ENCODE data around the gene ENTREP3.
"Not testable (repeated sequence)": the region's sequence is repeated elsewhere in the genome, so short reads cannot be mapped to it uniquely, and the experiment has no call there.

ENTREP3 gene

GRCh38 chr1:155220211-155220965 is 34.9 kb downstream of the ENTREP3 start:
- DNase-seq, result not testable (repeated sequence)

DNA sequence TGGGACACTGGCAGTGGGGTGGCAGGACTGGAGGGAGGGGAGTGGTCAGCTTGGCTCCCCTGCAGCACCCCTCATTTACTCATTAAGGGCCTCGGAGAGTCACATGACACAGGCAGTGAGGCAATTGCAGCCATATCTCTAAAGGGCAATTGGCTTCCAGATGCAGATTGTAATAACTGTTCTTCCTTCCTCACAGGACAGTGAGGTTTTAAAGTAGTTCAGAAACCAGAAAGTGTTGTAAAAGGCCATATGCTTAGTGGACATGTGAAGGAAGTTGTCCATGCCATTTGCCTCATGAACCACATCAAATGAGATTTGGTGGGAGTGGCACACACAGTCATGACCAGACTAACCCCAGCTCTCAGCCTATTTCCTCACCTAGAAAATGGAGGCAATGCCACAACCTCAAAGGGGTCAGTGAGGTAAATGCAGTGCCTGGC is 35.7 kb downstream of the ENTREP3 start:
- no peak for DNase-seq

DNA sequence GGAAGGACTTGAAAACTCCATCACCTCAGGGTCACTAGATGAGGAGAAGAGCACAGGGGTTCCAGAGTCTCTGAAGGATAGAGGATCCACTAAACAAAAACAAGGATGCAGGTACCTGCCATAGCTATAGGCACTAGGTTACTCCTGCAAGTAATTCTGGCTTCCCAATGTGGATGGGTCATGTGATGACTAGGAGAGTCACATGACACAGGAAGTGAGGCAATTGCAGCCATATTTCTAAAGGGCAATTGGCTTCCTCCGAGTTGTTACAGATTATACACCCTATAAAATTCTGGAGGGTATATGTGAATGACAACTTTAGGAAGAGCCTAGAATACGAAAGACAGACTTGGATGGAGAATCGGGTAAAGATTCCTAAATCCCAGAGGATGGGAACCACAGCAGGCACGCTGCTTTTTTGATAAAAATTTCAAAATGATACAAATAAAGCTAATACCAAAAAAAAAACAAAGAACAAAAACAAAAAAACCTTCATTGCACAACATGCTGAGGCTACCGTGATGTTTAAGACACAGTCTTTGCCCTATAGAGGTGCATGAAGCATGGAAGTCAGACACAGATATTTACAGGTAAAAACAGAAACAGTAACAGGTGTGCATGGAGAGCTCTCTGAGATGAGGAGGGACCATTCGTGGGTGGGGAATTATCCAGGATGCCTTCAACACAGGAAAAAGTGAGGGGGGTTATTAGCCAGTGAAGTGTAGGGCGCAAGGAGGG is 36.3 kb downstream of the ENTREP3 start:
- peak; percentile 36 for DNase-seq

DNA sequence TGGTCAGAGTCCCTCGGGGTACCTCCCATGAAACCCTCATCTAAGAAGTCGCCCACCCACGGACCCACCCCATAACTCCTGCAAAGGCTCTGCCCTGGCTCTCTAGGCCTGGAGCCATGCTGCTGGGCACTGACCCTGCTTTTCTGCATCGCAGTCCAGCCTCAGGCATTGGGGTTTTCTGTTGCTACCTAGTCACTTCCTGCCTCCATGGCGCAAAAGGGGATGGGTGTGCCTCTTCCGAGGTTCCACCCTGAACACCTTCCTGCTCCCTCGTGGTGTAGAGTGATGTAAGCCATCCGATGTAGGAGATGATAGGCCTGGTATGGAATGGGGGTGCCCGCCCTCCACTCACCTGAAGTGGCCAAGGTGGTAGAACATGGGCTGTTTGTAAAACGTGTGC is 40.6 kb downstream of the ENTREP3 start:
- DNase-seq, result not testable (repeated sequence)

GRCh38 chr1:155212051-155212440 is 43.2 kb downstream of the ENTREP3 start:
- not testable (repeated sequence) for DNase-seq

DNA sequence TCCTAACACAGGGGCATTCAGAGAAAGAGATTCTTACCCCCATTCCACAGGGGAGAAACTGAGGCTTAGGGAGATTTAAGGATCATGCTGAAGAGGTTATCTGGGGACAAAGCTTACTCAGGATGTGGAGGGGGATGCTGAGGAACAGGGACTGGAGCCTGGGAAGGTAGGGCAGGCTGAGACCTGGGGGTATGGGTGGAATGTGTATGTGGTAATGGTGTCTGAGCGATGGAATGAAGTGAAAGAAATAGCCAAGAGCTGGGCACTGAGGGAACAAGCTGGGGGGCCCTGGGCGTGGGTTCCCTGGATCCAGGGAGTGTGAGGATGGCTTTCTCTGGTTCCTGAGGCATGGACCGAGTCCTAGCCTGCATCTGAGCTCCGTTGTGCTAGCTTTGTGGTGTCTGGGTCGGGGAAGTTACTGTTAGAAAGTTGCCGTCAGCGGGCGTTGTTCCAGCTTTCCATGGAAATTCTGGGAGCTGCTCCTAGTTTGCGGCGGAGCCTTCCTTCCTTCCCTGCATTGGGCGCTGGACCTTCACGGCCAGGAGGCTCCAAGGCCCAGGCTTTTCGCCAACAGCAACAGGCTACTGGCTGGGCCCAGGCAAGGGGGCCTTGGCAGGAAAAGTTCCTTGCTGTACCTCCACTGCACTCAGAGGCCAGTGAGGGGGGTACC is 43.8 kb downstream of the ENTREP3 start:
- not testable (repeated sequence) for DNase-seq

GRCh38 chr1:155210314-155211104 is 44.8 kb downstream of the ENTREP3 start:
- DNase-seq, result no peak

DNA sequence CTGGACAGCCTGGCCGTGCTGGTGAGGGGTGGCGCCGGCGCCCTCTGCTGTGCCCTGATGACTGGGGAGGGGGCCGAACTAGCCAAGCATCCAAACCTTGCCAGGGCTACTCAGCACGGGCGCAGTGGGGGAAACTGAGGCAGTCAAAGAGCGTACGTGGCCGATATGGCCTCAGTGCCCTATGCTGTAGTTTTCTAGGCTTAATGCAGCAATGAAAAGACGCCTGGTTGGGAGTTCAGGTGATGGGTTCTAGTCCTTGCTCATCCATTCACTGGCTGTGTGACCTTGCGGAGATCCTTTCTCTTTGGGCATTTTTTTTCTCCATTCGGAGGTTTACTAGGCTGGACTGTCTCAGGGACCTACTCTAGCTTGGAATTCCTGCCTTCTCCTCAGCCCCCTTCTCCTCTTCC is 46.0 kb downstream of the ENTREP3 start:
- no peak for DNase-seq

DNA sequence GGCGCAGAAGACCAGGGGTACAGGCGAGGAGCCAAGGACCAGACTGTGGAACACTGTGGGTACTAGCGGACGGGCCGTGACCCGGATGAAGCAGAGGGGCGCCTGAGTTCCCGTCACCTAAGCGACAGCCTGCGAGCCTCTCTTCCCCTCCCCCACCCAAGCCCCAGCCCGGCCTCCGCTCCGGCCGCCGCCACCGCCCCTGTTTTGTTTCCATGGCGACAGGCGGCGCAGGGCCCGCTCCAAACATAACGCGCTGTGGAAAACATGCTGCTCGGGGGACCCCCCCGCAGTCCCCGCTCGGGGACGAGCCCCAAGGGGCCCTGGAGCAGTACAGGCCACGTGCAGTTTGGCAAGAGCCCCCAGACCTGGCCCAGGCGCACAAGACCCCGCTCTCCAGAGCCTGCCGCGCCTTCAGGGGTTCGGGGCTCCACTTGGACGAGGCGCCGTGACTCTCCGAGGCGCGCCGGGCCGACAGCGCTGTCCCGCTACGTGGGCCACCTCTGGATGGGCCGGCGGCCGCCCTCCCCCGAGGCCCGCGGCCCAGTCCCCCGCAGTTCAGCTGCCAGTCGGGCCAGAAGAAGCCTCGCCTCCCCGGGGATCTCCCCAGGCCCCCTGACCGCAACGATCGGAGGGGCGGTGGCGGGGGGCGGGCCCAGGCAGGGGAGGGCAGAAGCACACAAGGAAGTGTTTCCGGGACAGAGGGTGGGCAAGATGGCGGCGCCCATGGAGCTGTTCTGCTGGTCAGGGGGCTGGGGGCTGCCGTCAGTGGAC is 46.6 kb downstream of the ENTREP3 start, which contains the start of gene MTX1:
Gene MTX1 (plus strand): TSS at position 155 of the 771 bp plus-strand sequence. CDS start 110 bp downstream, at position 265.
- peak; percentile 83 for DNase-seq

DNA sequence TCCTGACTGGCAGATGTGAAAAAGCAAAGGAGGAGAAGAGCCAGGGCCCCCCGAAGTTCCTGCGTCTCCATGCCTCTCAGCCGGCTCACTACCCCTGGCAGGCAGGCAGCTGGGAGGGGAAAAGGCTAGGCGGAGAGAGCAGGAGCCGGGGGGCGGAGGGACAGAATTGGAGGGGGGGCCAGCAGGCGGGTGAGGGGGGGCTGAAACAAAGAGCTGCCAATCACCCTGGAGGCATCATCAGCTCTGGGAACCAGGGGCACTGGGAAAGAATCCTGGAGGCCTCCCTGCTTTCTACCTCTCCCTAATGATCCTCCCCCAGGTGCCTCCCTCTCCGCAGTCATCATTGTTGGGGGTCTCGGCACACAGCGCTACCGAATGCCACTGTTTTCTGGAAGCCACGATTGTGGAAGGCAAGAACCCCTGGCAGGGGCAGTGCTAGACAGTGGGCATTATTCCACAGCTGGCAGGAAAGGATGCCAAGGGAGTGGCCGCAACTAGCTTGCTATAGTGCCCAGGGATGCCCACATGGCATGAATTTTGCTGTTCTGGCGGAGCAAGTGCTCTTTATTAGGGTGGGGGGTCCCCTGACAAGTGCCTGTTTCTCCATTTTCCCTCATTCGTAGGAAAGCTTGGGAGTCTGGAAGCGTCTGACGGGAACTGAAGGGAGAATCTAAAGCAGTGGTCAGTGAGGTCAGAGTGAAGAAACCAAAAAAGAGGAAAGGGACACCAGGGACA is 47.3 kb downstream of the ENTREP3 start, which contains the start of gene THBS3:
Gene THBS3 (minus strand): TSS at position 92 of the 735 bp plus-strand sequence. CDS start 21 bp downstream, at position 71.
- DNase-seq, result peak; percentile 76

DNA sequence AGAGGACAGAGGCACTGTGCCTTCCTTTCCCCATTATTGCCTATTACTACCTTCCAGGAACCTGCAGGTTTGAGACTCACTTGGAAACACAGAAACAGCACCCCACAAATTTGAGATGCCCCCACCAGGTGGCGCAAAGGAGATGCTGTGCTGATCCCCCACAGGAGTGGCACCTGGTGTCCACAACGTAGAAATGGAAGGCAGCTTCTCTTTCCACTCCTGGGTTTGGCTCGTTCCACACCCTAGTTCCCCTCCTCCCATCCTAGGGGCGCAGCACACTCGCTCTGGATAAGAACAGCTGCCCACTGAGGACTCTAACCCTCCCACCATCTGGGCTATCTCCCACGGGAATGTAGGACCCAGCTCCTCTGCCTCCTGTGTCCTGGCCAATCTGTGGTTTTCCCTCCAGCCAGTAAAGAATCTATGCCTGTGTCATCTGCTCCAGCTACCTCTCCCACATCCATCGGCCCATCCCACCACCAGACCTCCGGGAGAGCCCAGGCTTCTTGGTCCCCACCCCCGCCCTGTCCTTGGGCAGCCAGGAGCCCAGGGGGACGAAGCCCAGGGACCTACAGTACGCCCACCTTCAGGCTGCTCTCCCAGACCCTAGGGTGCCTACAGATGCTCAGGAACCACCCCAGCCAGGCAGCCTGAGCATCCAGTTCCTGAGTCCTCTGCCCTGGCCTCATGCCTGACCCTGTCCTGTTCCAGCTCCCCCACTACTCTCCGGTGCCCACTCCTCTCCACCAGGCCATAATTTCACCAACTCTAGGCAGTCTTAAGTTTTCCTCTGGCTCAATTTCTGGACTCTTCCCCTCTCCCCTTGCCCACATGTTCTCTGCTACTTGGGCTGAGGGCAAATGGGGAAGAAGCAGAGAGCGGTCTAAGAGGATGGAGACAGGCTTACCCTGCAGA is 48.1 kb downstream of the ENTREP3 start:
- peak; percentile 71 for DNase-seq

GRCh38 chr1:155205969-155206593 is 49.2 kb downstream of the ENTREP3 start:
- DNase-seq, result no peak

DNA sequence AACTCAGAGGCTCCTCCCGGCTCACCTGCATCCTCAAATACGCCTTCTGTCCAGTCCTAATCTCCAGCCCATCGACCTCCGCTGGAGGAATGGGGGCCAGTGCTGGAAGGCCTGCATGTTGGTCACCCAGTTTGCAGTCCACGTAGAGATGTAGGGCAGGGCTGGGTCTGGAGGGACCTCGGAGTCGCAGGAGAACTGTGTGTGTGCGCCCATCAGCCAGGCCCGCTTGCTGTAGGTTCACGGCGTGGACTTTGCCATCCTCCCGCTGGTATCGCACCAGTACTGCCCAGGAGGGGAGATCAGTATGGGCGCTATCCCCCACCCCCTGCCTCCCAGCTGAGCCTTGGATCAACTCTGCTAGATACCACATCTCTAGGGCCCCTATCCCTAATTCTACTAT is 50.2 kb downstream of the ENTREP3 start:
- DNase-seq, result no peak

DNA sequence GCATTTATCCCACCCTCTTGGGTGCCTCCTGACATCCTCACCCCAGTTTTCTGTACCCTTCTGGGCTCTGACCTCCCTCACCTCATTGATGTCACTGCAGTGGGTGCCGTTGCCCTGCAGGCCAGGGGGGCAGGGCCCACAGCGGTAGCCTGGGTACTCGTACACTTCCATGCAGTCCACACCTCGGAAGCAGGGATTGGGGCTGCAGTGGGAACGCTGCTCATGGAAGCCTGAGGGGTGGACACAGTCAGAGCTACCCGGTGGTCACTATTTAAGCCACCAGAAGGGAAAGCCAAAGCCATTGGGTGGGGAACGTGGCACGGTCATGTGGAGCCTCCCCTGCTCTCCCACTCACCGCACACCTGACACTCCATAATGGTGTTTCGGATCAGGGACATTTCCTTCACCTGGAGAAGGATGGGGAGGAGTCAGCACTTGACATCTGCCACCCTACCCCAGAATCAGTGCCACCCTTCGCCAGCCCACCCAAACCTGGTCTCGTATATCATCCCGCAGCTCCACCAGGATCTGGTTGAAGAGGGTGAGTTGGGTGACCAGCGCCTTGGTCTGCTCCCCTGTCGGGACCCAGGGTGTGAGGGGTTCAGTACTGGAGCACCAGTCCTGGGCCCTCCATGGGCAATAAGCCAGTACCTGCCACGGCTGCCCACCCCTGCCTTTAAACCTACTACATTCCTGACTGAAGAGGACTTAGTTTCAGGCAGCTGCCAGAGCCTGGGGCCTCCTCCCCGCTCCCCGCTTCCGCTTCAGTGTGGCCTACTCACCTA is 52.4 kb downstream of the ENTREP3 start:
- DNase-seq, result no peak

DNA sequence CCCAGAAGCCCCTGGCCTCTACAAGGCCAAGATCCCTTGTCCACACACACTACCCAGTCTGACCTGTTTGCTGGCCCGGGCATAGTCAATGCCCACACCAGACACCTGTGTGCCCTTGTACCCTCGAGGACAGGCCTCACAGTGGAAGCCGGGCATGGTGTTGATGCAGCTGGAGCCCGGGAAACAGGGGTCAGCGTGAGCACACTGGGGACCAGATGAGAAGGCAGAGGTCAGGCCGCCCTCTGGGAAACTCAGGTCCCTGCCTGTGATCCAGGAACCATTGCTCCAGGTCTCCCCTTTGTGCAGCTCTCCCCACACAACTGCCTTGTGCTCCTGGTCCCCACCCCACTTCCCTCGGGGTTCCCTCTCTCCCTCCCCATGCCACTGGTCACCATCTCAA is 53.1 kb downstream of the ENTREP3 start:
- no peak for DNase-seq

- DNase-seq, result no peak
These were observed 54.4 kb downstream of the ENTREP3 start for GRCh38 chr1:155200920-155201319.

DNA sequence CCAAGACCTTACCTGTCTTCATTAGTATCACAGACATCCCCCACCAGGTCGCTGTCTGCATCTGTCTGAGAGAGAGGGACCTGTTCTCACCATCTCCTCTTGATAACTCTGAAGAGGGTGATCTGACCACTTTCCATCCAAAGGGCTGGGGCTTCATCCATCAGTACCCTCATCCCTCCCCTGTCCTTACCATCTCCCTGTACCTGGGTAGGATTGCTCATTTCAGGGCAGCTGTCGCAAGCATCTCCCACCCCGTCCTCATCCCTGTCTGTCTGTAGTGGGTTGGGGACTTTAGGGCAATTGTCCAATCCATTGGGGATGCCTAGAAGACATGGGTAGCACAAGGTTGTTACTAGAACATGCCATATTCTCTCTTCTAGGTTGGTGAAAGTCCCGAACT is 55.5 kb downstream of the ENTREP3 start:
- no peak for DNase-seq

GRCh38 chr1:155198547-155198906 is 56.8 kb downstream of the ENTREP3 start:
- no peak for DNase-seq

Data from NCI-H226 (cell line).